Activated T-helper 9 cell treated with anti-CD3 and anti-CD28 coated beads, Interleukin-2, amount 50 U/mL, for 16 hours (primary cell): ENCODE results near the gene RASSF6.
A peak's percentile ranks its signal among the peaks of the same experiment; 100 is the strongest.
"Not testable (repeated sequence)": the region's sequence is repeated elsewhere in the genome, so short reads cannot be mapped to it uniquely, and the experiment has no call there.

Source experiments
- DNase-seq: peaks from one replicate; pipeline ENCODE4 v3.0.0-alpha.2; 2020; ENCODE audit warnings: low read depth

RASSF6 gene

GRCh38 chr4:73620115-73620792 is at the start of gene RASSF6:
Gene RASSF6, minus strand, starts transcription at chr4:73620436. Its CDS starts 8,641 bp downstream, at chr4:73611795.
- peak; percentile 1 for DNase-seq

- DNase-seq = no peak
These were observed 49.4 kb upstream of the RASSF6 start for GRCh38 chr4:73669410-73670183.

- DNase-seq = no peak
These were observed 48.6 kb upstream of the RASSF6 start for GRCh38 chr4:73668782-73669201.

- not testable (repeated sequence) for DNase-seq
These were observed 45.7 kb upstream of the RASSF6 start for GRCh38 chr4:73665924-73666323.

- DNase-seq = no peak
These were observed 44.2 kb upstream of the RASSF6 start for GRCh38 chr4:73664470-73664869.

GRCh38 chr4:73663576-73663975 is 43.3 kb upstream of the RASSF6 start:
- DNase-seq = no peak

GRCh38 chr4:73662709-73663546 is 42.7 kb upstream of the RASSF6 start:
- no peak for DNase-seq

GRCh38 chr4:73661646-73662119 is 41.4 kb upstream of the RASSF6 start:
- no peak for DNase-seq

- DNase-seq = no peak
These were observed 40.6 kb upstream of the RASSF6 start for GRCh38 chr4:73660808-73661207.

GRCh38 chr4:73653695-73654106 is 33.5 kb upstream of the RASSF6 start:
- DNase-seq = no peak

GRCh38 chr4:73650250-73650649 is 30.0 kb upstream of the RASSF6 start:
- no peak for DNase-seq

- DNase-seq = no peak
These were observed 28.2 kb upstream of the RASSF6 start for GRCh38 chr4:73648478-73648877.

- no peak for DNase-seq
These were observed 25.9 kb upstream of the RASSF6 start for GRCh38 chr4:73646117-73646516.

- DNase-seq = no peak
These were observed 11.5 kb upstream of the RASSF6 start for GRCh38 chr4:73631565-73632226.

GRCh38 chr4:73628834-73629233 is 8.6 kb upstream of the RASSF6 start:
- not testable (repeated sequence) for DNase-seq

GRCh38 chr4:73621357-73621756 is 1.1 kb upstream of the RASSF6 start:
- no peak for DNase-seq

- DNase-seq = no peak
These were observed 890 bp downstream of the RASSF6 start for GRCh38 chr4:73619346-73619745.

GRCh38 chr4:73617256-73617655 is 3.0 kb downstream of the RASSF6 start:
- DNase-seq = no peak

- DNase-seq = no peak
These were observed 4.6 kb downstream of the RASSF6 start for GRCh38 chr4:73615613-73616012.

- no peak for DNase-seq
These were observed 5.8 kb downstream of the RASSF6 start for GRCh38 chr4:73614311-73614867.

GRCh38 chr4:73613130-73613529 is 7.1 kb downstream of the RASSF6 start:
- DNase-seq = no peak

- no peak for DNase-seq
These were observed 8.2 kb downstream of the RASSF6 start for GRCh38 chr4:73612032-73612431.
